Right lobe of liver (tissue), 6 donors: ENCODE measurements around the gene FGD5. TPM values are rescaled to one million over a fixed set of nuclear protein-coding genes. Genes with fewer than 3 reads are reported as not detected.
A peak's percentile ranks its signal among the peaks of the same experiment; 100 is the strongest.

Experiments used
- ATAC-seq, 4 donors: fragments of 200-7000 bp; cut with Tn5 transposase; one replicate each; pipeline ENCODE4 v1.9.1; 2020; ENCODE audit warnings: mild to moderate bottlenecking in 4 of 4, moderate library complexity in 4 of 4
- DNase-seq, 3 donors: peaks; one replicate each; pipeline ENCODE4 v3.0.0-alpha.2; 2020
- H3K27ac ChIP-seq, 3 donors: fragments of 200-600 bp; one replicate each; pipeline ENCODE4 v1.8.0; 2022
- H3K27me3 ChIP-seq, 2 donors: fragments of 200-600 bp; one replicate each; pipeline ENCODE4 v1.8.0; 2022
- H3K36me3 ChIP-seq, 4 donors: fragments of 200-600 bp; sonication (generic) in 1 of 4; one replicate each; pipeline versions ENCODE4 v1.5.1 to v1.8.0; 2017 to 2022; ENCODE audit warnings: control low read depth in 1 of 4
- H3K4me1 ChIP-seq, 4 donors: fragments of 200-600 bp; sonication (generic) in 1 of 4; one replicate each; pipeline versions ENCODE4 v1.5.1 to v1.8.0; 2017 to 2022; ENCODE audit warnings: control low read depth in 1 of 4
- H3K4me3 ChIP-seq, 3 donors: fragments of 200-600 bp; one replicate each; pipeline ENCODE4 v1.8.0; 2022
- H3K9me3 ChIP-seq, 4 donors: fragments of 200-600 bp; sonication (generic) in 1 of 4; one replicate each; pipeline versions ENCODE4 v1.5.1 to v1.8.0; 2017 to 2022; ENCODE audit warnings: control low read depth in 1 of 4
- CTCF ChIP-seq, 4 donors: fragments of 200-600 bp in 3 of 4; fragments of 450-650 bp in 1 of 4; IDR thresholded peaks; one replicate each; pipeline versions ENCODE4 v1.5.1 to v1.8.0; 2016 to 2022; ENCODE audit warnings: antibody characterized with exemption in 4 of 4, mild to moderate bottlenecking in 2 of 4
- POLR2A ChIP-seq: fragments of 450-650 bp; IDR thresholded peaks from one replicate; pipeline ENCODE4 v1.6.1; 2017; ENCODE audit warnings: antibody characterized with exemption, mild to moderate bottlenecking
- WGBS: methylation state at CpG from one replicate; pipeline ENCODE4 v1.1.6; 2018; ENCODE audit warnings: low coverage, low lambda C conversion rate; ENCODE audit not compliant: insufficient coverage; ENCODE audit errors: missing lambda C conversion rate; 5-methylcytosine and 5-hydroxymethylcytosine counted together
- intact Hi-C, 2 donors: fragments of 100-400 bp; cut with DNase I; formaldehyde crosslinking; loops; one replicate each; pipeline versions ENCODE4 v1.11.2 to v1.14.1; 2022
- total RNA-seq, 6 experiments: library from RNA; depleted of rRNA in 2 of 6; stranded (reverse); fragments of >200 nt in 2 of 6; fragmentation: NEBNext Ultra II Directional in 3 of 6; extraction: Animal tissue kit (Norgen Biotek cat#: 25700) in 3 of 6; gene quantifications; one replicate each; pipeline versions ENCODE4 v1.1.0 to v1.2.4, GENCODE V29; 2016 to 2023
- donor health status: DM: no; HTN: yes; CAD: no.
- donor health status: DM: no; HTN: no; CAD: no.
- donor health status: DM: no; HTN: no; CAD: no.
- donor health status: DM: no; HTN: yes; CAD: no.
- donor health status: DM: no; HTN: yes; CAD: no.

FGD5 gene
- total RNA-seq, 6 experiments from 2014 or later, result 3.4 to 8.9 (median 5.9) TPM

GRCh38 chr3:14775011-14775410 lies 43.8 kb upstream of the FGD5 start:
- no peak for TF ChIP-seq CTCF (IDR thresholded peaks at IDR 0.05)
- TF ChIP-seq POLR2A, result no peak
- intact Hi-C loops, result loop anchor here in 1 of 2 donors (10.0 kb wide), 1 partner anchor 100 kb away; the partner anchor contains the start of gene C3orf20
- DNase-seq (peak in 2 of 3 donors; percentile 12 to 16), ATAC-seq (no peak)
- Histone ChIP-seq H3K27ac (no peak overlapping the region), H3K4me3 (no peak overlapping the region), H3K4me1 (no peaks in the 10 kb centered on the region), H3K9me3 (no peaks in the 10 kb centered on the region), H3K27me3 (no peaks in the 10 kb centered on the region), H3K36me3 (no peaks in the 10 kb centered on the region)
- 83% methylated on average over 2 of the region's 7 CpGs for WGBS

GRCh38 chr3:14775563-14775962 lies 43.2 kb upstream of the FGD5 start:
- intact Hi-C loops, result loop anchor here in 1 of 2 donors (10.0 kb wide), 1 partner anchor 101 kb away; the partner anchor contains the start of gene C3orf20
- Histone ChIP-seq H3K4me3 (no peak overlapping the region), H3K9me3 (no peaks in the 10 kb centered on the region), H3K27me3 (no peaks in the 10 kb centered on the region), H3K27ac (no peak overlapping the region), H3K36me3 (no peaks in the 10 kb centered on the region), H3K4me1 (no peaks in the 10 kb centered on the region)
- TF ChIP-seq CTCF (IDR thresholded peaks at IDR 0.05), result no peak
- TF ChIP-seq POLR2A, result no peak
- 74% methylated on average over 3 of the region's 4 CpGs for WGBS
- no peak for ATAC-seq
- DNase-seq, result no peak

- no peaks in the 10 kb centered on the region for H3K4me1 ChIP-seq
- ATAC-seq (no peak), DNase-seq (no peak)
- TF ChIP-seq POLR2A (no peak), CTCF (IDR thresholded peaks at IDR 0.05) (no peak)
- no peak overlapping the region for H3K27ac ChIP-seq
- H3K27me3 ChIP-seq, result no peaks in the 10 kb centered on the region
- H3K36me3 ChIP-seq, result no peaks in the 10 kb centered on the region
- 85% methylated on average over 2 of the region's 2 CpGs for WGBS
- H3K4me3 ChIP-seq, result no peak overlapping the region
- intact Hi-C loops, result loop anchor here in 1 of 2 donors (10.0 kb wide), 1 partner anchor 104 kb away; the partner anchor contains the start of gene C3orf20
- H3K9me3 ChIP-seq, result no peaks in the 10 kb centered on the region
Measured at GRCh38 chr3:14779069-14779685, 39.6 kb upstream of the FGD5 start.

- intact Hi-C loops, result loop anchor here in 1 of 2 donors (5.0 kb wide), 1 partner anchor 109 kb away; no protein-coding TSS in a partner anchor
Measured at GRCh38 chr3:14780927-14781507, 37.7 kb upstream of the FGD5 start.

More at GRCh38 chr3:14780927-14781507, 37.7 kb upstream of the FGD5 start:
- Histone ChIP-seq H3K36me3 (no peaks in the 10 kb centered on the region), H3K4me3 (no peak overlapping the region), H3K27ac (no peak overlapping the region), H3K9me3 (no peaks in the 10 kb centered on the region), H3K27me3 (no peaks in the 10 kb centered on the region), H3K4me1 (no peaks in the 10 kb centered on the region)
- ATAC-seq (peak; percentile 99 to 100 (median 100)), DNase-seq (peak; percentile 79 to 89 (median 83))
- 22% methylated on average over 11 of the region's 12 CpGs for WGBS
- TF ChIP-seq POLR2A (no peak), CTCF (IDR thresholded peaks at IDR 0.05) (peak; percentile 66 to 84 (median 78))
